Testis (tissue), 2 donors: Measurements from ENCODE around the gene TRIM41.

ENCODE experiments used
- CTCF ChIP-seq, 3 experiments: fragments of 450-650 bp in 2 of 3; fragments of 200-600 bp in 1 of 3; sonication (generic) in 1 of 3; IDR thresholded peaks; one replicate each; pipeline ENCODE4 v1.5.1; 2016 to 2019; ENCODE audit warnings: antibody characterized with exemption in 3 of 3, mild to moderate bottlenecking in 2 of 3, moderate library complexity in 1 of 3
- POLR2A ChIP-seq: fragments of 450-650 bp; IDR thresholded peaks from one replicate; pipeline ENCODE4 v1.6.1; 2017; ENCODE audit warnings: antibody characterized with exemption, mild to moderate bottlenecking, moderate library complexity

GRCh38 chr5:181221792-181222629 is 1.1 kb upstream of the TRIM41 start:
- TF ChIP-seq CTCF (IDR thresholded peaks at IDR 0.05): no peak
- TF ChIP-seq POLR2A: no peak
